Sigmoid colon (tissue), 7 donors: ENCODE data around the gene CTTNBP2NL. TPM values are rescaled to one million over a fixed set of nuclear protein-coding genes. Genes with fewer than 3 reads are reported as not detected.
"Not testable (repeated sequence)": the region's sequence is repeated elsewhere in the genome, so short reads cannot be mapped to it uniquely, and the experiment has no call there.

Source experiments
- DNase-seq: peaks from one replicate; pipeline ENCODE4 v3.0.0-alpha.2; 2019
- H3K27ac ChIP-seq, 4 donors: fragments of 200-600 bp; sonication (generic); one replicate each; pipeline ENCODE4 v1.5.1; 2016 to 2019; ENCODE audit warnings: mild to moderate bottlenecking in 1 of 4
- H3K27me3 ChIP-seq, 3 donors: fragments of 200-600 bp; sonication (generic); one replicate each; pipeline ENCODE4 v1.5.1; 2019; ENCODE audit warnings: mild to moderate bottlenecking in 1 of 3
- H3K36me3 ChIP-seq, 4 donors: fragments of 200-600 bp; sonication (generic); one replicate each; pipeline ENCODE4 v1.5.1; 2016 to 2019
- H3K4me1 ChIP-seq, 4 donors: fragments of 200-600 bp; sonication (generic); one replicate each; pipeline ENCODE4 v1.5.1; 2017 to 2019
- H3K4me3 ChIP-seq, 4 donors: fragments of 200-600 bp; sonication (generic); one replicate each; pipeline ENCODE4 v1.5.1; 2017 to 2019; ENCODE audit warnings: mild to moderate bottlenecking in 2 of 4, moderate library complexity in 1 of 4
- H3K9me3 ChIP-seq, 4 donors: fragments of 200-600 bp in 3 of 4; sonication (generic) in 3 of 4; one replicate each; pipeline versions ENCODE4 v1.5.1 to v1.6.1; 2013 to 2019
- EP300 ChIP-seq, 4 donors: sonication (generic); formaldehyde crosslinking; IDR thresholded peaks; one replicate each; pipeline ENCODE4 v1.6.1; 2017; ENCODE audit warnings: antibody characterized with exemption in 4 of 4
- POLR2A ChIP-seq, 2 donors: fragments of 450-650 bp; IDR thresholded peaks; one replicate each; pipeline ENCODE4 v1.6.1; 2016; ENCODE audit warnings: antibody characterized with exemption in 2 of 2, mild to moderate bottlenecking in 2 of 2, moderate library complexity in 2 of 2
- POLR2AphosphoS5 ChIP-seq, 4 donors: sonication (generic); formaldehyde crosslinking; IDR thresholded peaks; one replicate each; pipeline ENCODE4 v1.6.1; 2017; ENCODE audit warnings: antibody characterized with exemption in 4 of 4
- WGBS, 2 donors: extraction: QIAGEN DNeasy Blood & Tissue Kit; methylation state at CpG; one replicate each; pipeline ENCODE4 v1.1.7; 2013; 5-methylcytosine and 5-hydroxymethylcytosine counted together
- intact Hi-C: fragments of 100-400 bp; cut with DNase I; formaldehyde crosslinking; loops from one replicate; pipeline ENCODE4 v1.15.1; 2023
- polyA plus RNA-seq, 3 donors: library from polyadenylated mRNA; stranded (reverse); fragments of 200-250 nt; gene quantifications; one replicate each; pipeline ENCODE4 v1.2.3, GENCODE V29; 2013
- total RNA-seq, 4 donors: library from RNA; depleted of rRNA; stranded (reverse); fragments of >200 nt; gene quantifications; one replicate each; pipeline ENCODE4 v1.1.0, GENCODE V29; 2016
- TF ChIP-seq, protein P1 (sequence below), 4 experiments: fragments of 450-650 bp in 3 of 4; fragments of 200-600 bp in 1 of 4; IDR thresholded peaks; one replicate each; pipeline ENCODE4 v1.5.1; 2016 to 2019; ENCODE audit warnings: antibody characterized with exemption in 4 of 4, mild to moderate bottlenecking in 3 of 4, moderate library complexity in 2 of 4
- donor health status: healthy with polysubstance abuse.
- donor health status: Bipolar disorder and iron deficiency.
- donor health status: healthy.

CTTNBP2NL gene
- total and polyA plus RNA-seq, 7 donors: 11.4 to 25.5 (median 16.4) TPM

DNA sequence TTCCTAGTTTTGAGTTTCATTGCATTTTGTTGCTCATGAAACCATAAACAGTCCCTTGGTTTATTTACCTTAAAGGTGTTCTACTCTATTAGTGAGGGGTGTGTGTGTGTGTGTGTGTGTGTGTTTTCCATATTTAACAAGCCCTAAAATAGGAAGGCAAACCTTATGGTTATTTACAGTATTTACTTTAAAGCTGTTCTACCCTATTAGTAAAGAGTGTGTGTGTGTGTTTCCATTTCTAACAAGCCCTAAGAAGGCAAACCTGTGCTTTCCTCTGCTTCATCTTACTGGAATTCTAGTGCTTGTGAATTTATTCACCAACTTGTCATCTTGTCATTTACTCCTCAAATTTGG, 53.6 kb downstream of the CTTNBP2NL start:
- intact Hi-C loops: no loop called here
- H3K27ac ChIP-seq: no peak overlapping the region
- no peak overlapping the region for H3K4me3 ChIP-seq
- no peaks in the 10 kb centered on the region for H3K9me3 ChIP-seq
- DNase-seq: no peak
- TF ChIP-seq EP300 (IDR thresholded peaks at IDR 0.05): no peak
- TF ChIP-seq, protein P1, sequence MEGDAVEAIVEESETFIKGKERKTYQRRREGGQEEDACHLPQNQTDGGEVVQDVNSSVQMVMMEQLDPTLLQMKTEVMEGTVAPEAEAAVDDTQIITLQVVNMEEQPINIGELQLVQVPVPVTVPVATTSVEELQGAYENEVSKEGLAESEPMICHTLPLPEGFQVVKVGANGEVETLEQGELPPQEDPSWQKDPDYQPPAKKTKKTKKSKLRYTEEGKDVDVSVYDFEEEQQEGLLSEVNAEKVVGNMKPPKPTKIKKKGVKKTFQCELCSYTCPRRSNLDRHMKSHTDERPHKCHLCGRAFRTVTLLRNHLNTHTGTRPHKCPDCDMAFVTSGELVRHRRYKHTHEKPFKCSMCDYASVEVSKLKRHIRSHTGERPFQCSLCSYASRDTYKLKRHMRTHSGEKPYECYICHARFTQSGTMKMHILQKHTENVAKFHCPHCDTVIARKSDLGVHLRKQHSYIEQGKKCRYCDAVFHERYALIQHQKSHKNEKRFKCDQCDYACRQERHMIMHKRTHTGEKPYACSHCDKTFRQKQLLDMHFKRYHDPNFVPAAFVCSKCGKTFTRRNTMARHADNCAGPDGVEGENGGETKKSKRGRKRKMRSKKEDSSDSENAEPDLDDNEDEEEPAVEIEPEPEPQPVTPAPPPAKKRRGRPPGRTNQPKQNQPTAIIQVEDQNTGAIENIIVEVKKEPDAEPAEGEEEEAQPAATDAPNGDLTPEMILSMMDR (IDR thresholded peaks at IDR 0.05): no peak
- no peak for TF ChIP-seq POLR2A (IDR thresholded peaks at IDR 0.05)
- no peak for TF ChIP-seq POLR2AphosphoS5 (IDR thresholded peaks at IDR 0.05)
- peaks cover 0 to 28% (median 18%) of the 10 kb centered on the region in 4 donors for H3K4me1 ChIP-seq
- H3K27me3 ChIP-seq: no peaks in the 10 kb centered on the region
- peaks cover 0 to 25% (median 1%) of the 10 kb centered on the region in 4 donors for H3K36me3 ChIP-seq

DNA sequence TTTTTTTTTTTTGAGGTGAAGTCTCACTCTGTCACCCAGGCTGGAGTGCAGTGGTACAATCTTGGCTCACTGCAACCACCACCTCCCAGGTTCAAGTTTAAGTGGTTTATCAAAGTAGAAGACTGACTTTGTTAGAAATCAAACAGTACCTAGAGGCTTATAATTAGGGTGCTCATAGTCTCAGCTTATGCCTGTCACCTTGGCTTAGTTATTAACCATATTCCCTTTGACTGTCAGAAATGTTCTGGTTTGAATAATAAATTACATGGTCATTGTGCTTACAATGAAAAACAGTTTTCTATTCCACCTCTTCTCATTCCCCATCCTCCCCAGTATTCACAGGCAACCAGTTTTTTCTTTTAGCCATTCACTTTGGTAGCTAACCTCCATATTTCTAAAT, 54.8 kb downstream of the CTTNBP2NL start:
- H3K36me3 ChIP-seq: peaks cover 0 to 36% (median 4%) of the 10 kb centered on the region in 4 donors
- no peak overlapping the region for H3K4me3 ChIP-seq
- H3K27ac ChIP-seq: no peak overlapping the region
- TF ChIP-seq POLR2AphosphoS5 (IDR thresholded peaks at IDR 0.05) (no peak), POLR2A (IDR thresholded peaks at IDR 0.05) (no peak), EP300 (IDR thresholded peaks at IDR 0.05) (no peak)
- TF ChIP-seq, protein P1 (IDR thresholded peaks at IDR 0.05): no peak
- H3K4me1 ChIP-seq: peaks cover 0 to 23% (median 14%) of the 10 kb centered on the region in 4 donors
- DNase-seq: no peak
- H3K27me3 ChIP-seq: no peaks in the 10 kb centered on the region
- intact Hi-C loops: no loop called here
- no peaks in the 10 kb centered on the region for H3K9me3 ChIP-seq

DNA sequence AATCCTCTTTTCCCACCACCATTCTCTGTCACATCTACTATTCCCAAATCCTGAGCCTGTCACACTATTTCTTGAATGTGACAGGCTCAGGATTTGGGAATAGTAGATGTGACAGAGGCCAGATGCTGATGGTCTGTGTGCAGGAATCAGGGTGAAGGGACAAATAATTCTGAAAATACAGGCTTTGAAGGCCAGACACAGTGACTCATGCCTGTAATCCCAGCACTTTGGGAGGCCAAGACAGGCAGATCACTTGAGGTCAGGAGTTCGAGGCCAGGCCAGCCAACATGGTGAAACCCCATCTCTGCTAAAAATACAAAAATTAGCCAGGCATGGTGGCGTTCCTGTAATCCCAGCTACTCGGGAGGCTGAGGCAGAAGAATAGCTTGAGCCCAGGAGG, 55.3 kb downstream of the CTTNBP2NL start:
- H3K9me3 ChIP-seq, DNase-seq, intact Hi-C loops, H3K27ac ChIP-seq, H3K27me3 ChIP-seq, H3K4me3 ChIP-seq: not testable (repeated sequence)
- H3K4me1 ChIP-seq: peaks cover 0 to 20% (median 8%) of the 10 kb centered on the region in 4 donors
- 84 to 85% methylated on average over 3 of the region's 3 CpGs for WGBS, 2 donors
- peaks cover 1 to 42% (median 6%) of the 10 kb centered on the region in 4 donors for H3K36me3 ChIP-seq

DNA sequence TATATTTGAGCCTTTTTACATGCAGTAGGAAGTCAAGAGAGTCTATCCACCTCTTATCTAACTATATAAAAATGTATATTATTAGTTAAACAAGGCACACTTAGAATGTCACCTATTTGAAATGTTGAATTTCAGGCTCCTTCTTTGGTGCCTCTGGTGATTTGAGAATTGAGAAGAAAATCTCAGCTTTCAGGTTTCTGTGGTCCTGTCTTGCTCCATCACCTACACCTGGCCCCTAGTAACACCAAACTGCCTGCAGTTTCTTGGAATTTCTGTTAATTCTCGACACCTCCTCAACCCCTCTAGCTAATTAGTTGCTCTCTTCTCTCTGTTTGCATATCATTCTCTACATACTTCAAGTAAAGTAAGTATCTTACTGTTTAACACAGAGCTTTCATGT, 57.9 kb downstream of the CTTNBP2NL start:
- H3K36me3 ChIP-seq: peaks cover 10 to 66% (median 19%) of the 10 kb centered on the region in 4 donors
- intact Hi-C loops: no loop called here

DNA sequence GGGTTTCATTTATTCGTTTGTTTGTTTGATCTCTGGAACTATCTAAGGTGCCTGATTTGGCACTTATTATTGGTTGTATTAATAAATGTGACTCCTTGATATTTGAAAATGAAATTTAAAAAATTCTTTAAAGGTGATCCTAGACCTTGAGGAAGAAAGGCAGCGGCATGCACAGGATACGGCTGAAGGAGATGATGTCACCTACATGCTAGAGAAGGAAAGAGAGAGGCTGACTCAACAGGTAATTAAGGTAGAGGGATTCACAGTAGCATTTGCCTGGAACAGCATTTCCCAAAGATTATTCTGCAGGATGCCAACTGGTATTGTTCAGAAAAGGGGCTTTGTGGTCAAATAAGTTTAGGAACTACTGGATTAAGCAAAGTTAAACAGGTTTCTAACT, 58.3 kb downstream of the CTTNBP2NL start:
- intact Hi-C loops: no loop called here
- no peak overlapping the region for H3K27ac ChIP-seq
- peaks cover 10 to 65% (median 19%) of the 10 kb centered on the region in 4 donors for H3K36me3 ChIP-seq
- TF ChIP-seq EP300 (IDR thresholded peaks at IDR 0.05): no peak
- no peak for DNase-seq
- WGBS, 2 donors: 91 to 95% methylated on average over 3 of the region's 3 CpGs
- H3K27me3 ChIP-seq: no peaks in the 10 kb centered on the region
- peaks cover 0 to 4% (median 0%) of the 10 kb centered on the region in 4 donors for H3K4me1 ChIP-seq
- H3K9me3 ChIP-seq: no peaks in the 10 kb centered on the region
- H3K4me3 ChIP-seq: no peak overlapping the region

More for the DNA sequence above, 57.9 kb downstream of the CTTNBP2NL start:
- Histone ChIP-seq H3K4me3 (no peak overlapping the region), H3K4me1 (peaks cover 0 to 8% (median 0%) of the 10 kb centered on the region in 4 donors), H3K27me3 (no peaks in the 10 kb centered on the region), H3K27ac (no peak overlapping the region), H3K9me3 (no peaks in the 10 kb centered on the region)
- TF ChIP-seq, protein P1 (IDR thresholded peaks at IDR 0.05): no peak
- TF ChIP-seq EP300 (IDR thresholded peaks at IDR 0.05): no peak
- TF ChIP-seq POLR2A (IDR thresholded peaks at IDR 0.05): no peak
- no peak for TF ChIP-seq POLR2AphosphoS5 (IDR thresholded peaks at IDR 0.05)
- 89 to 96% methylated on average over 1 of the region's 1 CpG for WGBS, 2 donors
- DNase-seq: no peak

DNA sequence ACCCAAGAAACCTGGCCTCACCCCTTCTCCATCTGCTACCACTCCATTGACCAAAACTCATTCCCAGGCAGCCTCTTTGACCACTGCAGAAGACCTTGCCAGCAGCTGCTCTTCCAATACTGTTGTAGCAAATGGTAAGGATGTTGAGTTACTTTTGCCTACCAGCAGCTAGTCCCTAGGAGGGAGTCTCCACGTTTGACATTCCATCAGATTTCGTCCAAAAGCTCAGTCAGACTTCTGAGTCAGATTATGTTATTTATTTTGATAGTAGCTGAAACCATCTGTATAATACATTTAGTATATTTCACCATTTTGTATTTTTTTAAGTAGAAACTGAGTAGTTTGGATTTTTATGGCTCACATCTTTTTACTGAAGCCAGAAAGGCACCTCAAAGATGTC, 61.2 kb downstream of the CTTNBP2NL start:
- H3K4me1 ChIP-seq: no peaks in the 10 kb centered on the region
- H3K9me3 ChIP-seq: no peaks in the 10 kb centered on the region
- intact Hi-C loops: no loop called here
- H3K36me3 ChIP-seq: peaks cover 10 to 55% (median 19%) of the 10 kb centered on the region in 4 donors
- no peak for DNase-seq
- 85 to 89% methylated on average over 2 of the region's 2 CpGs for WGBS, 2 donors
- TF ChIP-seq, protein P1 (IDR thresholded peaks at IDR 0.05): no peak
- no peak for TF ChIP-seq POLR2A (IDR thresholded peaks at IDR 0.05)
- TF ChIP-seq EP300 (IDR thresholded peaks at IDR 0.05): no peak
- TF ChIP-seq POLR2AphosphoS5 (IDR thresholded peaks at IDR 0.05): no peak
- H3K27me3 ChIP-seq: no peaks in the 10 kb centered on the region
- no peak overlapping the region for H3K4me3 ChIP-seq
- no peak overlapping the region for H3K27ac ChIP-seq
